ENCODE data around the gene RBM15. TPM values are rescaled to one million over a fixed set of nuclear protein-coding genes. Genes with fewer than 3 reads are reported as not detected.

Gene RBM15
- total and polyA plus RNA-seq, 2 donors (not counting 3 experiments of a cell fraction or from before 2014, with no cell fraction given): 8.5 to 29.5 TPM

DNA sequence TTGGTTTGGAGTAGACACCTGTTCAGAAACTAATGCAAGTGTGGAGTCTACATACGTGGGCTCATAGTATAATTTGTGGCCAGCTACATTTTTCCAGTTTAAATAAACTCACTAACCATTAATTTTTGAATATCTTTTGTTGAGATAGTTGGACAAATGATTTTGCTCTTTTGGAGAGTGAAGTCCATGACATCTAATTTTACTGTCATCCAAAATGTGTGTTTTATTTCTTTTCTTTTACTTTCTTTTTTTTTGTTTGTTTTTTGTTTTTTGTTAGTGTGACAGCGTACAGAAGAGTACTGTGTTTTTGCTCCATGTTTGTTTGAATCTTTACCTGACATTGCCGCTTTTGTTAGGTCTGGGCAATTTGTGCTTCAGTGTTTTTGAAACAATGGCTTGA is 5.0 kb downstream of the RBM15 start:
- Histone ChIP-seq H4K20me1 (replicated peaks; ENCODE audit: control insufficient read depth, extremely low read depth, insufficient read depth, low read length) (peaks cover 10% of the 10 kb centered on the region), H2AFZ (ENCODE audit: low read depth, low read length) (no peak overlapping the region), H3K9me1 (replicated peaks; ENCODE audit: control insufficient read depth, extremely low read depth, insufficient read depth, low read length) (no peaks in the 10 kb centered on the region), H3K27me3 (ENCODE audit: control insufficient read depth in 2 of 2, insufficient read depth in 2 of 2, low read length in 2 of 2) (no peaks in the 10 kb centered on the region), H3K4me3 (replicated peaks in 1 of 3; ENCODE audit: insufficient read depth in 1 of 3, low read depth in 1 of 3, low read length in 3 of 3) (no peak overlapping the region), H3K79me2 (ENCODE audit: control insufficient read depth, insufficient read depth, low read length) (peaks cover 97% of the 10 kb centered on the region), H3K9me3 (replicated peaks; ENCODE audit: control insufficient read depth, insufficient read depth, low read length) (no peaks in the 10 kb centered on the region), H3K27ac (ENCODE audit: insufficient read depth, low read depth, low read length) (no peak overlapping the region), H3K4me2 (ENCODE audit: insufficient read depth, low read length) (peak overlapping the region; percentile 77), H3K9ac (replicated peaks; ENCODE audit: extremely low read depth, insufficient read depth, low read length) (no peak overlapping the region), H3K36me3 (ENCODE audit: control insufficient read depth in 2 of 2, extremely low read depth in 1 of 2, insufficient read depth in 2 of 2, low read length in 2 of 2) (peaks cover 12 to 14% of the 10 kb centered on the region in 2 experiments), H3K4me1 (ENCODE audit: control insufficient read depth, extremely low read depth, insufficient read depth, low read length) (peaks cover 33% of the 10 kb centered on the region)
- DNase-seq (ENCODE audit: low read depth, low spot score) (no peak), FAIRE-seq (no peak)
- no TSS peak for BruUV-seq (replicated peaks)
- CTCF ChIA-PET: no interaction called here
- TF ChIP-seq POLR2A (IDR thresholded peaks at IDR 0.05; ENCODE audit: low read depth, low read length) (no peak), MYC (IDR thresholded peaks at IDR 0.05; ENCODE audit: low read depth, low read length) (no peak), GATA2 (IDR thresholded peaks at IDR 0.05; ENCODE audit: insufficient read depth, insufficient read length, low read depth, low read length) (no peak), POLR2AphosphoS5 (IDR thresholded peaks at IDR 0.05; ENCODE audit: insufficient read depth, low read depth, low read length) (no peak), JUN (IDR thresholded peaks at IDR 0.05; ENCODE audit: borderline replicate concordance, insufficient read depth, insufficient read length, low read depth) (no peak), EZH2 (IDR thresholded peaks at IDR 0.05; ENCODE audit: borderline replicate concordance, low read depth, low read length, severe bottlenecking) (no peak), FOS (IDR thresholded peaks at IDR 0.05; ENCODE audit: borderline replicate concordance, insufficient read depth, low read length) (no peak)
- TF ChIP-seq, protein P1, sequence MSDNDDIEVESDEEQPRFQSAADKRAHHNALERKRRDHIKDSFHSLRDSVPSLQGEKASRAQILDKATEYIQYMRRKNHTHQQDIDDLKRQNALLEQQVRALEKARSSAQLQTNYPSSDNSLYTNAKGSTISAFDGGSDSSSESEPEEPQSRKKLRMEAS (IDR thresholded peaks at IDR 0.05; ENCODE audit: insufficient read depth, insufficient read length): no peak
- TF ChIP-seq, protein P2, sequence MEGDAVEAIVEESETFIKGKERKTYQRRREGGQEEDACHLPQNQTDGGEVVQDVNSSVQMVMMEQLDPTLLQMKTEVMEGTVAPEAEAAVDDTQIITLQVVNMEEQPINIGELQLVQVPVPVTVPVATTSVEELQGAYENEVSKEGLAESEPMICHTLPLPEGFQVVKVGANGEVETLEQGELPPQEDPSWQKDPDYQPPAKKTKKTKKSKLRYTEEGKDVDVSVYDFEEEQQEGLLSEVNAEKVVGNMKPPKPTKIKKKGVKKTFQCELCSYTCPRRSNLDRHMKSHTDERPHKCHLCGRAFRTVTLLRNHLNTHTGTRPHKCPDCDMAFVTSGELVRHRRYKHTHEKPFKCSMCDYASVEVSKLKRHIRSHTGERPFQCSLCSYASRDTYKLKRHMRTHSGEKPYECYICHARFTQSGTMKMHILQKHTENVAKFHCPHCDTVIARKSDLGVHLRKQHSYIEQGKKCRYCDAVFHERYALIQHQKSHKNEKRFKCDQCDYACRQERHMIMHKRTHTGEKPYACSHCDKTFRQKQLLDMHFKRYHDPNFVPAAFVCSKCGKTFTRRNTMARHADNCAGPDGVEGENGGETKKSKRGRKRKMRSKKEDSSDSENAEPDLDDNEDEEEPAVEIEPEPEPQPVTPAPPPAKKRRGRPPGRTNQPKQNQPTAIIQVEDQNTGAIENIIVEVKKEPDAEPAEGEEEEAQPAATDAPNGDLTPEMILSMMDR (IDR thresholded peaks at IDR 0.05; ENCODE audit: extremely low read depth in 1 of 2, insufficient read depth in 1 of 2, low read depth in 1 of 2, low read length in 2 of 2): no peak
- intact Hi-C loops (cut with micrococcal nuclease): no loop called here
- dilution Hi-C loops (cut with MboI; ENCODE audit: extremely low pct_ligation_motif_present, low sequenced_read_pairs): no loop called here
- POLR2A ChIA-PET: no interaction called here

Data from endothelial cell of umbilical vein (primary cell).